HL-60 (cell line): Measurements from ENCODE around the gene KIAA1549.

Experiments used
- POLR2AphosphoS5 ChIP-seq: IDR thresholded peaks from 2 replicates; pipeline ENCODE4 v1.6.1; 2012; ENCODE audit warnings: low read depth
- TF ChIP-seq, protein P1 (sequence below): IDR thresholded peaks from one replicate; pipeline ENCODE4 v1.5.1; 2011; ENCODE audit warnings: low read length, control low read depth, inconsistent platforms; ENCODE audit not compliant: insufficient read depth

DNA sequence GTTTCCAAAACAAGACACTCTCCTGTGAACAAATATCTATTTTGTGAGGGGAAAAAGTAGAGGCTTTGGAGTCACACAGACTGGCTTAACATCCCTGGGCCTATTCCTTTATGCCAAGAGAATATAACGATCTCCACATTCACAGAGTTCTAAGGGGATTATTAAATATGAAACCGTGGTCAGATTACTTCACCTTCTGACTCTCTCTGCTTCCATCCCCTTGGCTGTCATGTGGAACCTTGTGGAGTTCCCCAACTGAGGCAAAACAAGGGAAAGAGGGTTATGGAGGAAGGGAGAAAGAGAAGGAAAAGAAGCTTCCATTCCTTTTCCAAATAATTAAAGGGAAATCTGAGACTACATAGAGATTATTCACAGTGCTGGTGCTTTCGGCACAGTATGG is 127.7 kb downstream of the KIAA1549 start:
- TF ChIP-seq, protein P1, sequence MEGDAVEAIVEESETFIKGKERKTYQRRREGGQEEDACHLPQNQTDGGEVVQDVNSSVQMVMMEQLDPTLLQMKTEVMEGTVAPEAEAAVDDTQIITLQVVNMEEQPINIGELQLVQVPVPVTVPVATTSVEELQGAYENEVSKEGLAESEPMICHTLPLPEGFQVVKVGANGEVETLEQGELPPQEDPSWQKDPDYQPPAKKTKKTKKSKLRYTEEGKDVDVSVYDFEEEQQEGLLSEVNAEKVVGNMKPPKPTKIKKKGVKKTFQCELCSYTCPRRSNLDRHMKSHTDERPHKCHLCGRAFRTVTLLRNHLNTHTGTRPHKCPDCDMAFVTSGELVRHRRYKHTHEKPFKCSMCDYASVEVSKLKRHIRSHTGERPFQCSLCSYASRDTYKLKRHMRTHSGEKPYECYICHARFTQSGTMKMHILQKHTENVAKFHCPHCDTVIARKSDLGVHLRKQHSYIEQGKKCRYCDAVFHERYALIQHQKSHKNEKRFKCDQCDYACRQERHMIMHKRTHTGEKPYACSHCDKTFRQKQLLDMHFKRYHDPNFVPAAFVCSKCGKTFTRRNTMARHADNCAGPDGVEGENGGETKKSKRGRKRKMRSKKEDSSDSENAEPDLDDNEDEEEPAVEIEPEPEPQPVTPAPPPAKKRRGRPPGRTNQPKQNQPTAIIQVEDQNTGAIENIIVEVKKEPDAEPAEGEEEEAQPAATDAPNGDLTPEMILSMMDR = no peak
- no peak for TF ChIP-seq POLR2AphosphoS5
